ENCODE results near the gene THSD7A. TPM values are rescaled to one million over a fixed set of nuclear protein-coding genes. Genes with fewer than 3 reads are reported as not detected.

Gene THSD7A
- total RNA-seq, 2 experiments from 2014 or later: not detected

DNA sequence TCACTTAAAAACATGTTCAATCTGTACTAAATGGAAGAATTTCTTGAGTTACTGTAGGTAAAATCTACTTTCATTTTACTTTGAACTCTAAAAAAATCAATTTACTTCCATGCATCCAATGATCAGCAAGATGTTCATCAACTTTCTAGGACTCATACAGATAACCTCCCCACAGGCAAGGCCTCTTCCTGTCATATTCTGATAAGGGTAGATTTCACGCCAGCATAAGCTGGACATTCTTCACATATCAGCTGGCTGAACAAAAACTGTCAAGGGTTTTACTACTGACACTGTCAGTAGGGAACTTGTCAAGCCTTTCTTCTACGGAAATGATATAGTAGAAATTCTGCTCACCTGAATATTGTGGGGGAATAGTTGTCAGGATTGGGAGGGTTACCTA is 244.9 kb downstream of the THSD7A start:
- H3K4me1 Mint-ChIP-seq: no peaks in the 10 kb centered on the region
- no peak for DNase-seq
- POLR2A ChIA-PET: no interaction called here
- no peaks in the 10 kb centered on the region for H3K36me3 Mint-ChIP-seq (ENCODE audit: low read depth)
- H3K27me3 Mint-ChIP-seq: no peaks in the 10 kb centered on the region
- no peak overlapping the region for H3K27ac Mint-ChIP-seq
- CTCF ChIA-PET: no interaction called here
- H3K4me3 Mint-ChIP-seq: no peak overlapping the region
- H3K9me3 Mint-ChIP-seq: no peaks in the 10 kb centered on the region

DNA sequence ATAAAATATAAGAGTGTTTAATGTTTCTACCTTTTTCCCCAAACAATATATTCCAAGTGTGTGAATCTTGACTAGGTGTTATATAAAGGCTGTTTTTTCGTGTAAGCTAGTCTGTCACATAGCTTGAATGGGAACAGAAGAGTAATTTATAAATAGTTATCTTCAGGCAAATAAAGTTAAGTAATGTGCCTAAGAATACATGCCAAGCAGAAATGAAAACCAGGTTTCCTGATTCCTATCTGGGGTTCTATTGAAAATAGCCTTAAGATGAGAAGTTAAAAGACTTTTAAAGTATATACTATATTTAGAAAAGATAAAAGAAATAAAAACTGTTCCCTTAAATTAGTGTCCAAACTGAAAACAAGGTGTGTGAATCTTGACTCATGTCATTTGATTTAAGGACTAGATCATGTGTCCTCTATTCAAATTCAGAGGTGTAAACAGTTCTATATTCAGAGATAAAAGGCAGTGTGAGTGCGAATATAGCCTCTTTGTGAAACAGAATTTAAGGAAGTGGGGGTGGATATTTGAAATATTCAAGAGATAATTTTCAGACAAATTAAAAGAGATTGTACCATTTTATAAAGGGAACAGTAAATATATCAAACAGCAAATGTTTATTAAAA is 247.5 kb downstream of the THSD7A start:
- Mint-ChIP-seq H3K27ac (no peak overlapping the region), H3K27me3 (no peaks in the 10 kb centered on the region), H3K4me1 (no peaks in the 10 kb centered on the region), H3K9me3 (no peaks in the 10 kb centered on the region), H3K36me3 (ENCODE audit: low read depth) (no peaks in the 10 kb centered on the region), H3K4me3 (no peak overlapping the region)
- CTCF ChIA-PET: no interaction called here
- POLR2A ChIA-PET: no interaction called here
- no peak for DNase-seq

- H3K27me3 Mint-ChIP-seq: no peaks in the 10 kb centered on the region
- ChIA-PET CTCF (no interaction called here), POLR2A (no interaction called here)
- no peaks in the 10 kb centered on the region for H3K9me3 Mint-ChIP-seq
- no peak overlapping the region for H3K27ac Mint-ChIP-seq
- H3K4me3 Mint-ChIP-seq: no peak overlapping the region
- H3K36me3 Mint-ChIP-seq (ENCODE audit: low read depth): no peaks in the 10 kb centered on the region
- DNase-seq: no peak
- no peaks in the 10 kb centered on the region for H3K4me1 Mint-ChIP-seq
Observed at GRCh38 chr7:11579141-11579540, 252.9 kb downstream of the THSD7A start.

DNA sequence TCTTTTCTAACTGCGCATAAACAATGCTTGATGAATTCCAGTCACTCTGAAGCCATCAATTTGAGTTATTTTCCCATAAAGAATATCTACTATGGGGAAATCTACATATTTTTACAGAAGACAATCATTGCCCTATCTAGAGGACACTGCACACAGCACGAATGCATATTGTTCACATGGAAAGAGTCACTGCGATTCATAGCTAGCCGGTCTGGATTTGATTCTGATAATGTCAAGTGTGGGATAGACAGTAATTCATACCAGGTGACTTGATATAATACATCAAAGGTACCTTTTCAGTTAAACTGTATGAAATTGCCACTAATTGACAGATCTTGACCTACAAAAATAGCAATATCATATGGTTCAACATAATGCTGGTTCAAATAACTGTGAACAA is 255.7 kb downstream of the THSD7A start:
- H3K9me3 Mint-ChIP-seq: no peaks in the 10 kb centered on the region
- no peak overlapping the region for H3K4me3 Mint-ChIP-seq

GRCh38 chr7:11573128-11573750 is 258.8 kb downstream of the THSD7A start:
- H3K27ac Mint-ChIP-seq: no peak overlapping the region
- no peak for DNase-seq
- H3K4me3 Mint-ChIP-seq: no peak overlapping the region
- H3K27me3 Mint-ChIP-seq: no peaks in the 10 kb centered on the region
- H3K9me3 Mint-ChIP-seq: no peaks in the 10 kb centered on the region
- H3K36me3 Mint-ChIP-seq (ENCODE audit: low read depth): no peaks in the 10 kb centered on the region
- ChIA-PET POLR2A (no interaction called here), CTCF (no interaction called here)
- H3K4me1 Mint-ChIP-seq: no peaks in the 10 kb centered on the region

More for the DNA sequence above, 255.7 kb downstream of the THSD7A start:
- Mint-ChIP-seq H3K27me3 (no peaks in the 10 kb centered on the region), H3K4me1 (no peaks in the 10 kb centered on the region), H3K27ac (no peak overlapping the region), H3K36me3 (ENCODE audit: low read depth) (no peaks in the 10 kb centered on the region)
- no peak for DNase-seq
- ChIA-PET CTCF (interaction anchor here (0.8 kb wide), 1 partner anchor 12 kb away, joined by 3 read pairs; no protein-coding TSS in a partner anchor), POLR2A (no interaction called here)

DNA sequence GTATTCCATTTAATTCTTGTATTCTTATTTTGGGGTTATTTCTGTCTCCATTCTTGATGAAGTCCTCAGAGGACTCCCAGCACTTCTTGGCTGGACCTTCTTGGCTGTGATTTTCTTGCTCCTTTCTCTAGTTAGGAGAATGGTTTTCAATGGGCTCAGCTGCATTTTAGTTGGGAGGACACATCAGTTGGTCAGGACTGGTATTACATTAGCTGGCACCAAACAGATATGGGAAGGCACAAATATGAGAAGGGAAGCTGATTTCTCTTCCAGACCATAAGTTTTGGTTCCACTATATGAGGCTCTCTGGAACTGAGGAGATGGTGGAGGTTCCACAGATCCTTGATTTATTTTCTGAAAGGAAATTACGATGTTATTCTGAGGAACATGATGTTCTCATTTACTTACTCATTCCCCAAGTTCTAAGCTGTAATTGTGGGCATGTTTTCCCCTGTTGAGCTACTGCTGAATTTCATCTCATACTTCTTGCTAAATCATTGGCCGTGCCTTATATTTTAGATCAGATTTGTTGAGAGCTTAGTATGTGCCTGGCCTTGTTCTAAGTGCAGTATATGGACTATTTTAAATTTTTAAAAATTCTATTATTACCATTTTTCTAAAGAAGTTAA is 261.0 kb downstream of the THSD7A start:
- DNase-seq: no peak
- Mint-ChIP-seq H3K27me3 (no peaks in the 10 kb centered on the region), H3K9me3 (no peaks in the 10 kb centered on the region), H3K36me3 (ENCODE audit: low read depth) (no peaks in the 10 kb centered on the region), H3K27ac (no peak overlapping the region), H3K4me1 (no peaks in the 10 kb centered on the region), H3K4me3 (no peak overlapping the region)
- POLR2A ChIA-PET: no interaction called here
- CTCF ChIA-PET: interaction anchor here (0.5 kb wide), 1 partner anchor 1736 kb away, joined by 3 read pairs; no protein-coding TSS in a partner anchor

DNA sequence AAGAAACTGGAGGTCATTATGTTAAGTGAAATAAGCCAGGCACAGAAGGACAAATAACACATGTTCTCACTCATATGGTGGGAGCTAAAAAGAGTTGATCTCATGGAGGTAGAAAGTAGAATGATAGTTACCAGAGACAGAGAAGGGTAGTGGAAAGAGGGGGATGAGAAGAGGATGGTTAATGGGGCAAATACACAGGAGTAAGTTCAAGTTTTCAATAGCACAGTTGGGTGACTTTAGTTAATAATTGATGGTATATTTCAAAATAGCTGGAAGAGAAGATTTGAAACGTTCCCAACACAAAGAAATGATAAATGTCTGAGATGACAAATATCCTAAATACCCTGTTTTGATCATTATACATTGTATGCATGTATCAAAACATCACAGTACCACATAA is 261.8 kb downstream of the THSD7A start:
- Mint-ChIP-seq H3K9me3 (no peaks in the 10 kb centered on the region), H3K27ac (no peak overlapping the region), H3K27me3 (no peaks in the 10 kb centered on the region), H3K36me3 (ENCODE audit: low read depth) (no peaks in the 10 kb centered on the region), H3K4me3 (no peak overlapping the region), H3K4me1 (no peaks in the 10 kb centered on the region)
- ChIA-PET POLR2A (no interaction called here), CTCF (no interaction called here)
- no peak for DNase-seq

DNA sequence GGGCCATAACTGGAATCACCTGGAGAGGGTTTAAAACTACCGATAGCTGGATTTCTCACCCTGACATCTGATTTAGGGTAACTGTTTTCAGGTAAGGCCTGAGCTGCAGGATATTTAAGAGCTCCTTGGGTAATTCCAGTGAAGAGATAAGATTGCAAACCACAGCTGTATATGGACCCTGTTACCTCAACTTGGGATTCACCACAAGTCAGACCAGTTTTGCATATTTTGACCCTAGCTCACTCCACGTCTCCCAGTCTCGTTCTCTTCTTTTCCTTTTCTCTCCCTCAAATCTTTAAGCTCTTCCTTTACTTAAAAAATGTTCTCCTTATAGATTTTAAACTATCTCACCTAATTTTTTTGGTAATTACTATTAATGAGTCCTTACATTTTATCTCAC is 264.4 kb downstream of the THSD7A start:
- no peak for DNase-seq
- ChIA-PET POLR2A (no interaction called here), CTCF (no interaction called here)
- Mint-ChIP-seq H3K9me3 (no peaks in the 10 kb centered on the region), H3K4me3 (no peak overlapping the region), H3K36me3 (ENCODE audit: low read depth) (no peaks in the 10 kb centered on the region), H3K4me1 (no peaks in the 10 kb centered on the region), H3K27ac (no peak overlapping the region), H3K27me3 (no peaks in the 10 kb centered on the region)

DNA sequence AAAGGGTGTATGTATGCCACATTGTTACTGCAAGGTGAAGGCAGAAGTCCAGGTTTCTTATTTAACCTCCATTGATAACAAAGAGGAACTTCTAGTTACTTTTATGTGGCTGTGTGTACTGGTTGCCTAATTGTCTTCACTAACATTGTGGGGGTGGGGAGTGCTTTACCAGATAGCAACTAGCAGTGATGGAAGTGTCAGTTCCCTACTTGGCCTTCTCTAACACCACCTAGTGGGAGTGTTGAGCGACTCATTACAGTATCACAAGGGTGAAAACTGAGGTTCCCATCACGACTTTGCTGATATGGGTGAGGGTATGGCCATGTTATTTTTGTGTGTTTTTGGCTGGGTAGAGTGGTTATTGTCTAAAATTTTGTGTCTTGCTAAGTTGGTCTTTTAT is 274.4 kb downstream of the THSD7A start:
- ChIA-PET CTCF (no interaction called here), POLR2A (no interaction called here)
- Mint-ChIP-seq H3K27ac (no peak overlapping the region), H3K4me3 (no peak overlapping the region), H3K4me1 (no peaks in the 10 kb centered on the region), H3K27me3 (no peaks in the 10 kb centered on the region), H3K9me3 (no peaks in the 10 kb centered on the region), H3K36me3 (ENCODE audit: low read depth) (no peaks in the 10 kb centered on the region)
- no peak for DNase-seq

DNA sequence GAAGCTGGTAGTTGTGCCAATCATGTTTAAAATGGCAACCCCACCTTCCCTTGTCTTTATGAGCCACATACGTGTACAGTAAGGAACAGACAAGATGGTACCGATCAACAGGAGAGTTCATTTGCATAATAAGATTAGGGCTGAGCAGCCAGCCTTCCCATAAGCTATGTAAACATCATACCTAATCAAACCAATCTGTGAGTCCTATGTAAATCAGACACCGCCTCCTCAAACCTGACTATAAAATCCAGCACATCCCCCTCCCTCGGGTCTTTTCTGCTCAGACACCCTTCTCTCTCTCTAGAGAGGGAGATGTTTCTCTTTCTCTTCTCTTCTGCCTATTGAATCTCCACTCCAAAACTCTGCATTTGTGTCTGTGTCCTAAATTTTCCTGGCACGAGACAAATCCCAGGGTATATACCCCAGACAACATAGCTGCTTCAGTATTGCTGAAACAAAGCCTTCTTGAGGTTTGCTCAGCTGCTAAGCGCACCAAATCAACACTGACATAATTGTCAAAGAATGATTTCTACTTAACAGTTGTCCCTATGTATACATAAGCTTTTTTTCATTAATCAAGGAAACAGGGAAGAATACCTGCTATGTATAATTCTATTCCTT is 279.2 kb downstream of the THSD7A start:
- CTCF ChIA-PET: no interaction called here
- DNase-seq: no peak
- H3K27ac Mint-ChIP-seq: no peak overlapping the region
- no peaks in the 10 kb centered on the region for H3K4me1 Mint-ChIP-seq
- POLR2A ChIA-PET: no interaction called here
- no peaks in the 10 kb centered on the region for H3K27me3 Mint-ChIP-seq
- H3K9me3 Mint-ChIP-seq: peaks cover 2% of the 10 kb centered on the region
- H3K36me3 Mint-ChIP-seq (ENCODE audit: low read depth): no peaks in the 10 kb centered on the region
- no peak overlapping the region for H3K4me3 Mint-ChIP-seq

GRCh38 chr7:11551470-11551869 is 280.5 kb downstream of the THSD7A start:
- no peaks in the 10 kb centered on the region for H3K27me3 Mint-ChIP-seq
- H3K36me3 Mint-ChIP-seq (ENCODE audit: low read depth): no peaks in the 10 kb centered on the region
- peaks cover 2% of the 10 kb centered on the region for H3K9me3 Mint-ChIP-seq
- no peak for DNase-seq
- no peak overlapping the region for H3K27ac Mint-ChIP-seq
- POLR2A ChIA-PET: no interaction called here
- H3K4me1 Mint-ChIP-seq: no peaks in the 10 kb centered on the region
- H3K4me3 Mint-ChIP-seq: no peak overlapping the region
- CTCF ChIA-PET: no interaction called here

GRCh38 chr7:11548532-11548931 is 283.5 kb downstream of the THSD7A start:
- H3K36me3 Mint-ChIP-seq (ENCODE audit: low read depth): no peaks in the 10 kb centered on the region
- no peak overlapping the region for H3K27ac Mint-ChIP-seq
- no peaks in the 10 kb centered on the region for H3K4me1 Mint-ChIP-seq
- CTCF ChIA-PET: no interaction called here
- DNase-seq: no peak
- POLR2A ChIA-PET: no interaction called here
- H3K27me3 Mint-ChIP-seq: no peaks in the 10 kb centered on the region
- H3K4me3 Mint-ChIP-seq: no peak overlapping the region
- H3K9me3 Mint-ChIP-seq: peaks cover 6% of the 10 kb centered on the region

GRCh38 chr7:11541330-11541729 is 290.7 kb downstream of the THSD7A start:
- ChIA-PET CTCF (no interaction called here), POLR2A (no interaction called here)

More at GRCh38 chr7:11541330-11541729, 290.7 kb downstream of the THSD7A start:
- DNase-seq: no peak
- H3K27me3 Mint-ChIP-seq: no peaks in the 10 kb centered on the region
- no peak overlapping the region for H3K4me3 Mint-ChIP-seq
- H3K27ac Mint-ChIP-seq: no peak overlapping the region
- no peaks in the 10 kb centered on the region for H3K36me3 Mint-ChIP-seq (ENCODE audit: low read depth)
- no peaks in the 10 kb centered on the region for H3K4me1 Mint-ChIP-seq
- peaks cover 8% of the 10 kb centered on the region for H3K9me3 Mint-ChIP-seq

All from activated CD4-positive, alpha-beta T cell treated with anti-CD3 and anti-CD28 coated beads, Interleukin-2, amount 10 ng/mL, durations not matched to agents 7 days and 5 days (primary cell).